ENCODE data around the gene FUT8.

Gene FUT8

DNA sequence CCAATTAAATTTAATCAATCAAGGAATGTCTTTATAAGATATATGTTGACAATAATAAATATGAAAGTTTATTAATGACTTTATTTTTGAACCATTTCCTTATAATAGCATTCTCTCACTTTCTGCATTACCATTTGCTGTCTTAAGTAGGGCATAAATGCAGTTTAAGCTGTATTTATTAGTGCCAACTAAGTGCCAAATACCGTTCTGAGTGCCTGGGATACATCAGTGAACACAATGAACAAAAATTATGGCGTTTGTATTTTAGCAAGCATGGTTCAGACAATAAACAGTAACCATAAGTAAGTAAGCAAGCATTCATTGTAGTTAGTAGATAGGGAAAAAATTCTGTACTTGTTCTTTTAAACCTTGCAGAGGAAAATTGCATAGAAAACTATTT is 145.8 kb downstream of the FUT8 start:
- ATAC-seq = peak; percentile 45; the same call in 2 of the 3 replicates
- TF ChIP-seq GLIS3 (CRISPR knock-in tag; IDR thresholded peaks at IDR 0.05) (no peak), ISL1 (CRISPR knock-in tag; IDR thresholded peaks at IDR 0.05) (peak; percentile 72)
- TF ChIP-seq, protein P1, sequence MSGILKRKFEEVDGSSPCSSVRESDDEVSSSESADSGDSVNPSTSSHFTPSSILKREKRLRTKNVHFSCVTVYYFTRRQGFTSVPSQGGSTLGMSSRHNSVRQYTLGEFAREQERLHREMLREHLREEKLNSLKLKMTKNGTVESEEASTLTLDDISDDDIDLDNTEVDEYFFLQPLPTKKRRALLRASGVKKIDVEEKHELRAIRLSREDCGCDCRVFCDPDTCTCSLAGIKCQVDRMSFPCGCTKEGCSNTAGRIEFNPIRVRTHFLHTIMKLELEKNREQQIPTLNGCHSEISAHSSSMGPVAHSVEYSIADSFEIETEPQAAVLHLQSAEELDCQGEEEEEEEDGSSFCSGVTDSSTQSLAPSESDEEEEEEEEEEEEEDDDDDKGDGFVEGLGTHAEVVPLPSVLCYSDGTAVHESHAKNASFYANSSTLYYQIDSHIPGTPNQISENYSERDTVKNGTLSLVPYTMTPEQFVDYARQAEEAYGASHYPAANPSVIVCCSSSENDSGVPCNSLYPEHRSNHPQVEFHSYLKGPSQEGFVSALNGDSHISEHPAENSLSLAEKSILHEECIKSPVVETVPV (CRISPR knock-in tag; IDR thresholded peaks at IDR 0.05) = 0 out of 2 replicates have a peak, but pooled peaks have one; percentile 13

DNA sequence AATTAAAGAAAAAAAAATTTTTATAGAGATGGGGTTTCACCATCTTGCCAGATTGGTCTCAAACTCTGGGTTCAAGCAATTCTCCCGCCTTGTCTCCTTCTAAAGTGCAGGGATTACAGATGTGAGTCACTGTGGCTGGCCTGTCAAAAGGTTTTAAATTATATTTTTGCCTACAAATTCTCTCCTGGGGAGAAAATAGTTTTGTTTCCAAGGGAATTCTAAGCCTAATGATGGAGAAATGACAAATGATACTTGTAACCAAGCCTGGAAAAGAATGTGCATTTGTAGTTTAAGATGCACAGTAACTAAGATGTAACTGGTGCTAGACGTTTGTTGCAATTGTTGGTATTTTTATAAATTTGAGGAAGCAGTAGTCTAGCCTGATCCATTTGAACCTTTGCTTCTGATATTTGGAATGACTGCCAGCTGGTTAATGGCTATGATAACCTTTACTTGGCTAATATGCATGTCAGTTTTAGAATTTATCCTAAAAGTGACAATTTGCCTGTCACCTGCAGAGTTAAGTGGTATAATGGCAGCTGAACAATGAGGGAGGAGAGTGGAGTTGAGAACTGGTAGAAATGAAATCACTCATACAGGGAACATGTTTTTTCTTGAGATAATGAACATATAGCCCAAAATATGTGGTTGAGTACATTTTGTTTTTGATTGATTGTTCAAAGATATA is 148.0 kb downstream of the FUT8 start:
- TF ChIP-seq, protein P1 (CRISPR knock-in tag; IDR thresholded peaks at IDR 0.05) = no peak
- TF ChIP-seq, protein P2, sequence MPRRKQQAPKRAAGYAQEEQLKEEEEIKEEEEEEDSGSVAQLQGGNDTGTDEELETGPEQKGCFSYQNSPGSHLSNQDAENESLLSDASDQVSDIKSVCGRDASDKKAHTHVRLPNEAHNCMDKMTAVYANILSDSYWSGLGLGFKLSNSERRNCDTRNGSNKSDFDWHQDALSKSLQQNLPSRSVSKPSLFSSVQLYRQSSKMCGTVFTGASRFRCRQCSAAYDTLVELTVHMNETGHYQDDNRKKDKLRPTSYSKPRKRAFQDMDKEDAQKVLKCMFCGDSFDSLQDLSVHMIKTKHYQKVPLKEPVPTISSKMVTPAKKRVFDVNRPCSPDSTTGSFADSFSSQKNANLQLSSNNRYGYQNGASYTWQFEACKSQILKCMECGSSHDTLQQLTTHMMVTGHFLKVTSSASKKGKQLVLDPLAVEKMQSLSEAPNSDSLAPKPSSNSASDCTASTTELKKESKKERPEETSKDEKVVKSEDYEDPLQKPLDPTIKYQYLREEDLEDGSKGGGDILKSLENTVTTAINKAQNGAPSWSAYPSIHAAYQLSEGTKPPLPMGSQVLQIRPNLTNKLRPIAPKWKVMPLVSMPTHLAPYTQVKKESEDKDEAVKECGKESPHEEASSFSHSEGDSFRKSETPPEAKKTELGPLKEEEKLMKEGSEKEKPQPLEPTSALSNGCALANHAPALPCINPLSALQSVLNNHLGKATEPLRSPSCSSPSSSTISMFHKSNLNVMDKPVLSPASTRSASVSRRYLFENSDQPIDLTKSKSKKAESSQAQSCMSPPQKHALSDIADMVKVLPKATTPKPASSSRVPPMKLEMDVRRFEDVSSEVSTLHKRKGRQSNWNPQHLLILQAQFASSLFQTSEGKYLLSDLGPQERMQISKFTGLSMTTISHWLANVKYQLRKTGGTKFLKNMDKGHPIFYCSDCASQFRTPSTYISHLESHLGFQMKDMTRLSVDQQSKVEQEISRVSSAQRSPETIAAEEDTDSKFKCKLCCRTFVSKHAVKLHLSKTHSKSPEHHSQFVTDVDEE (CRISPR knock-in tag; IDR thresholded peaks at IDR 0.05) = no peak
- TF ChIP-seq ZC3H10 (CRISPR knock-in tag; IDR thresholded peaks at IDR 0.05) = no peak
- no peak for TF ChIP-seq ZNF8 (CRISPR knock-in tag; IDR thresholded peaks at IDR 0.05)
- no peak for TF ChIP-seq ZFP3 (CRISPR knock-in tag; IDR thresholded peaks at IDR 0.05)
- TF ChIP-seq ESRRG (CRISPR knock-in tag; IDR thresholded peaks at IDR 0.05) = no peak
- no peak for TF ChIP-seq RARB (CRISPR knock-in tag; IDR thresholded peaks at IDR 0.05)
- TF ChIP-seq ZNF565 (CRISPR knock-in tag; conservative IDR thresholded peaks at IDR 0.05; ENCODE audit: low read depth) = no peak
- TF ChIP-seq SNAI2 (CRISPR knock-in tag; IDR thresholded peaks at IDR 0.05) = no peak
- TF ChIP-seq TCF4 (CRISPR knock-in tag; IDR thresholded peaks at IDR 0.05; ENCODE audit: borderline replicate concordance) = no peak
- no peak for TF ChIP-seq OSR1 (CRISPR knock-in tag; IDR thresholded peaks at IDR 0.05)
- TF ChIP-seq, protein P3, sequence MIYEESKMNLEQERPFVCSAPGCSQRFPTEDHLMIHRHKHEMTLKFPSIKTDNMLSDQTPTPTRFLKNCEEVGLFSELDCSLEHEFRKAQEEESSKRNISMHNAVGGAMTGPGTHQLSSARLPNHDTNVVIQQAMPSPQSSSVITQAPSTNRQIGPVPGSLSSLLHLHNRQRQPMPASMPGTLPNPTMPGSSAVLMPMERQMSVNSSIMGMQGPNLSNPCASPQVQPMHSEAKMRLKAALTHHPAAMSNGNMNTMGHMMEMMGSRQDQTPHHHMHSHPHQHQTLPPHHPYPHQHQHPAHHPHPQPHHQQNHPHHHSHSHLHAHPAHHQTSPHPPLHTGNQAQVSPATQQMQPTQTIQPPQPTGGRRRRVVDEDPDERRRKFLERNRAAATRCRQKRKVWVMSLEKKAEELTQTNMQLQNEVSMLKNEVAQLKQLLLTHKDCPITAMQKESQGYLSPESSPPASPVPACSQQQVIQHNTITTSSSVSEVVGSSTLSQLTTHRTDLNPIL (CRISPR knock-in tag; IDR thresholded peaks at IDR 0.05; ENCODE audit: low read depth) = no peak
- TF ChIP-seq ISL1 (CRISPR knock-in tag; IDR thresholded peaks at IDR 0.05) = no peak
- TF ChIP-seq, protein P4, sequence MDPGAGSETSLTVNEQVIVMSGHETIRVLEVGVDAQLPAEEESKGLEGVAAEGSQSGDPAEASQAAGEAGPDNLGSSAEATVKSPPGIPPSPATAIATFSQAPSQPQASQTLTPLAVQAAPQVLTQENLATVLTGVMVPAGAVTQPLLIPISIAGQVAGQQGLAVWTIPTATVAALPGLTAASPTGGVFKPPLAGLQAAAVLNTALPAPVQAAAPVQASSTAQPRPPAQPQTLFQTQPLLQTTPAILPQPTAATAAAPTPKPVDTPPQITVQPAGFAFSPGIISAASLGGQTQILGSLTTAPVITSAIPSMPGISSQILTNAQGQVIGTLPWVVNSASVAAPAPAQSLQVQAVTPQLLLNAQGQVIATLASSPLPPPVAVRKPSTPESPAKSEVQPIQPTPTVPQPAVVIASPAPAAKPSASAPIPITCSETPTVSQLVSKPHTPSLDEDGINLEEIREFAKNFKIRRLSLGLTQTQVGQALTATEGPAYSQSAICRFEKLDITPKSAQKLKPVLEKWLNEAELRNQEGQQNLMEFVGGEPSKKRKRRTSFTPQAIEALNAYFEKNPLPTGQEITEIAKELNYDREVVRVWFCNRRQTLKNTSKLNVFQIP (CRISPR knock-in tag; IDR thresholded peaks at IDR 0.05; ENCODE audit: borderline replicate concordance, low read depth) = no peak
- no peak for TF ChIP-seq ZFP30 (CRISPR knock-in tag; IDR thresholded peaks at IDR 0.05)
- no peak for TF ChIP-seq CSDC2 (CRISPR knock-in tag; IDR thresholded peaks at IDR 0.05)
- TF ChIP-seq, protein P5, sequence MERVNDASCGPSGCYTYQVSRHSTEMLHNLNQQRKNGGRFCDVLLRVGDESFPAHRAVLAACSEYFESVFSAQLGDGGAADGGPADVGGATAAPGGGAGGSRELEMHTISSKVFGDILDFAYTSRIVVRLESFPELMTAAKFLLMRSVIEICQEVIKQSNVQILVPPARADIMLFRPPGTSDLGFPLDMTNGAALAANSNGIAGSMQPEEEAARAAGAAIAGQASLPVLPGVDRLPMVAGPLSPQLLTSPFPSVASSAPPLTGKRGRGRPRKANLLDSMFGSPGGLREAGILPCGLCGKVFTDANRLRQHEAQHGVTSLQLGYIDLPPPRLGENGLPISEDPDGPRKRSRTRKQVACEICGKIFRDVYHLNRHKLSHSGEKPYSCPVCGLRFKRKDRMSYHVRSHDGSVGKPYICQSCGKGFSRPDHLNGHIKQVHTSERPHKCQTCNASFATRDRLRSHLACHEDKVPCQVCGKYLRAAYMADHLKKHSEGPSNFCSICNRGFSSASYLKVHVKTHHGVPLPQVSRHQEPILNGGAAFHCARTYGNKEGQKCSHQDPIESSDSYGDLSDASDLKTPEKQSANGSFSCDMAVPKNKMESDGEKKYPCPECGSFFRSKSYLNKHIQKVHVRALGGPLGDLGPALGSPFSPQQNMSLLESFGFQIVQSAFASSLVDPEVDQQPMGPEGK (CRISPR knock-in tag; IDR thresholded peaks at IDR 0.05; ENCODE audit: borderline replicate concordance) = no peak
- no peak for TF ChIP-seq ZNF70 (CRISPR knock-in tag; IDR thresholded peaks at IDR 0.05)
- no peak for TF ChIP-seq TOX (CRISPR knock-in tag; IDR thresholded peaks at IDR 0.05; ENCODE audit: borderline replicate concordance)
- ATAC-seq = no peak
